Activated CD4-positive, alpha-beta T cell treated with anti-CD3 and anti-CD28 coated beads, Interleukin-2, amount 10 ng/mL, durations not matched to agents 7 days and 5 days (primary cell): ENCODE results near the gene SYNE3. TPM values are rescaled to one million over a fixed set of nuclear protein-coding genes. Genes with fewer than 3 reads are reported as not detected.

Source experiments
- CTCF ChIA-PET: fragments of 350-600 bp; sonication (Branson Sonifier 250); formaldehyde crosslinking; loops from one replicate; lab custom pipeline; 2021; ENCODE audit warnings: antibody characterized with exemption; lab: Charles Lee
- POLR2A ChIA-PET: fragments of 350-600 bp; sonication (Branson Sonifier 250); formaldehyde crosslinking; loops from one replicate; lab custom pipeline; 2021; ENCODE audit warnings: antibody characterized with exemption; lab: Charles Lee
- DNase-seq: peaks from one replicate; pipeline ENCODE4 v3.0.0-alpha.2; 2020
- H3K27ac Mint-ChIP-seq: one replicate; pipeline ENCODE4 v1.8.0; 2021; ENCODE audit warnings: mild to moderate bottlenecking, moderate library complexity, mixed read lengths
- H3K27me3 Mint-ChIP-seq: one replicate; pipeline ENCODE4 v1.8.0; 2021; ENCODE audit warnings: mixed read lengths
- H3K36me3 Mint-ChIP-seq: one replicate; pipeline ENCODE4 v1.8.0; 2021; ENCODE audit warnings: low read depth, mixed read lengths
- H3K4me1 Mint-ChIP-seq: one replicate; pipeline ENCODE4 v1.8.0; 2021; ENCODE audit warnings: mixed read lengths
- H3K4me3 Mint-ChIP-seq: one replicate; pipeline ENCODE4 v1.8.0; 2021; ENCODE audit warnings: mild to moderate bottlenecking, moderate library complexity, mixed read lengths
- H3K9me3 Mint-ChIP-seq: one replicate; pipeline ENCODE4 v1.8.0; 2021; ENCODE audit warnings: mixed read lengths
- total RNA-seq, 2 experiments: library from RNA; stranded (reverse); gene quantifications; one replicate each; pipeline ENCODE4 v1.2.3, GENCODE V29; 2021

Gene SYNE3
- 10 to 100 TPM; 81.0 to 95.8 TPM for total RNA-seq

DNA sequence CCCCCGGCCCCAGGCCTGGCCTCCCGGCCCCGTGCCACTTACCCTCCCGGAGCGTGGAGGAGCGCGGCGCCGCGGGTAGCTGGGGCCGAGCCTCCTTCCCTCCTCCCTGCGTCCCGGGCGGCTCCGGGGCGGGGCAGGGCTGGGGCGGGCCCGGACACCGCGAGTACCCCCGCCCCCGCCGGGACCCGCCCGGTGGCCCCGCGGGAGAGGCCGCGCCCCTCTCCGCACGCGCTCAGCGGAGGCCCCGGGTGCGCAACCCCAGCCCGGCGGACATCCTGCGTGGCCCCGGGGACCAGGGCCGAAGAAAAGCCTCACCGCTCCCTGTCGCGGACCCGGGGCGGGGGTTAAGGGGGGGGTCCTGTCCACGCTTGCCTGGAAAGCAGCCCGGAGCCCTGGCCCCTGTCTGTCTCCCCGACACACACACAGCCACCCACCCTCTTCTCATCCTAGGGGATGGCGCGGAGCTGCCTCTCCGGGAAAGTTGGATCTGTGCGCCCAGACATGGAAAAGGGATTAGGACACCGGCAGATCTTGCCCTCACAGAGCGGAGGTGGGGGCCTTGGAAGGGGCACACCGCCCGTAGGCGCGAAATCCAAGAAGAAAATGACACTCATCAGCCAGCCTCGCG lies at the start of gene SYNE3:
TSS of gene SYNE3 (minus strand) at position 97 of the 628 bp plus-strand sequence. CDS start 40,829 bp downstream, outside the sequence.
- peak; percentile 57 for DNase-seq
- H3K27me3 Mint-ChIP-seq, result no peaks in the 10 kb centered on the region
- ChIA-PET CTCF (interaction anchor here (1.9 to 4.5 kb wide), 3 partner anchors 10 to 23 kb away, joined by 5 to 33 read pairs (median 13); partner anchors contain the start of gene GLRX5), POLR2A (no interaction called here)
- H3K4me1 Mint-ChIP-seq, result peaks cover 68% of the 10 kb centered on the region
- peaks cover 21% of the 10 kb centered on the region for H3K36me3 Mint-ChIP-seq
- H3K4me3 Mint-ChIP-seq, result peak within 1 kb of the TSS; percentile 91
- peak within 1 kb of the TSS; percentile 94 for H3K27ac Mint-ChIP-seq
- H3K9me3 Mint-ChIP-seq, result no peaks in the 10 kb centered on the region

DNA sequence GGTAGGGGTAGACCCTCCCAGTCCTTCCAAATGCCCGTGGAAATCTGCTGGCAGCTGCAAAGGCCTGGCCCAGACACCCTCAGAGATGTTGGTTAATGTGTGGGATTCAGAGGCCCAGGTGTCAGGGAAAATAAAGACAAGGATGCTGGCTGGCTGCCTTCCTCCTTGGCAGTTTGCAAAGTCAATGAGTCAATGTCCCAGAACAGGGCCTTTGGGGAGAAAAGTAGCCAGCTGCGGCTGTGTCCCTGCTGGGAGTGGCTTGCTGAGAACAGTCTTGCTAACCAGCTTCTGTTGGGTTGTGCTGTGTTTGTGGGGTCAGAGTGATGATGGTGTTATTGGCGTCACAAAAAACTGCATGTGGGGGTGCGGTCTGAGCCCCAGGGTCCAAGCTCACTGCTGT lies 47.6 kb upstream of the SYNE3 start:
- Mint-ChIP-seq H3K36me3 (no peaks in the 10 kb centered on the region), H3K9me3 (no peaks in the 10 kb centered on the region), H3K27ac (no peak overlapping the region), H3K4me3 (no peak overlapping the region), H3K4me1 (peaks cover 2% of the 10 kb centered on the region), H3K27me3 (peaks cover 8% of the 10 kb centered on the region)
- POLR2A ChIA-PET, result no interaction called here
- CTCF ChIA-PET, result interaction anchor here (1.3 kb wide), 1 partner anchor 18 kb away, joined by 3 read pairs; no protein-coding TSS in a partner anchor
- no peak for DNase-seq

DNA sequence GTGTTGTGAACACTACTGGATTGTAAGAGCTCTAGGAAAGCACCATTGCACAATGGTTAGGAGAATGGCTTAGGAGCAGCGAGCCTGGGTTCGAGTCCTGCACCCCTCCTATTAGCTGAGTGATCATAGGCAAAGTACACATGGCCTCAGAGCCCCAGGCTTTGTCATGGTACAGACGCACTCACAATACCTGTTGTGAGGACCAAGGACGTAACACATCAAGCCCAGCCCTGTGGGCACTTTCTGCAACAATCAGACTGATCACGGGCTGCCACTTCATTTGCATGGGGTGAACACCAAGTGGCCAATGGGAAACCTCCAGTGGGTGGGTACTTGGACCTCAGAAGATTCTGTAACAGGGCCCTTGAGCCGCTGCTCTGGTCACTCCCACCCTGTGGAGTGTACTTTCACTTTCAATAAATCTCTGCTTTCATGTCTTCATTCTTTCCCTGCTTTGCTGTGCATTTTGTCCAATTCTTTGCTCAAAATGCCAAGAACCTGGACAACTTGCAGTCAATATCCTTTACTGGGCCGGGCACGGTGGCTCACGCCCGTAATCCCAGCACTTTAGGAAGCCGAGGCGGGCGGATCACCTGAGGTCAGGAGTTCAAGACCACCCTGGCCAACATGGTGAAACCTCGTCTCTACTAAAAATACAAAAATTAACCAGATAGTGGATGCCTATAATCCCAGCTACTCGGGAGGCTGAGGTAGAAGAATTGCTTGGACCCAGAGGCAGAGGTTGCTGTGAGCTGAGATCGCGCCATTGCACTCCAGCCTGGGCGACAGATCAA lies 46.6 kb upstream of the SYNE3 start:
- ChIA-PET CTCF (no interaction called here), POLR2A (no interaction called here)
- H3K27ac Mint-ChIP-seq, result no peak overlapping the region
- peaks cover 2% of the 10 kb centered on the region for H3K4me1 Mint-ChIP-seq
- no peak for DNase-seq
- no peaks in the 10 kb centered on the region for H3K36me3 Mint-ChIP-seq
- H3K9me3 Mint-ChIP-seq, result no peaks in the 10 kb centered on the region
- H3K4me3 Mint-ChIP-seq, result no peak overlapping the region
- H3K27me3 Mint-ChIP-seq, result peaks cover 8% of the 10 kb centered on the region

DNA sequence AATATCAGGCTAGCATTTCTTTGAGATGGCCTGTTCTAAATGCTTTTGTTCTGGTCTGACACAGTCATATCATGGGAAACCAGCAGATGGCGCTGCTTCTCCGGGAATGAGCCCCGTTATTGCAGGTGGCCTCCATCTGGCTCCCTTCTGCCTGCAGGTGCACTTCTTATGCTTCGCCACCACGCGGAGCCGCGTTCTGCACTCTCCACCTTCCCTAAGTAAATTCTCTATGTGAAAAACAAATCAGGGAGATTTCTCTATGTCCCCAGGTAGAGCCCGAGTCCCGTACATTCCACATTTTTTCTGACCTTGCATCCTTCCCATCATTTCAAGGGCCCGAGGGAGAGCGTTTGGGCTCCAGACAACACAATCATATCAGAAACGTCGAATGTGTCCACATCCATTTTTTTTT lies 44.6 kb upstream of the SYNE3 start:
- no peak overlapping the region for H3K4me3 Mint-ChIP-seq
- peaks cover 6% of the 10 kb centered on the region for H3K27me3 Mint-ChIP-seq
- POLR2A ChIA-PET, result no interaction called here

DNA sequence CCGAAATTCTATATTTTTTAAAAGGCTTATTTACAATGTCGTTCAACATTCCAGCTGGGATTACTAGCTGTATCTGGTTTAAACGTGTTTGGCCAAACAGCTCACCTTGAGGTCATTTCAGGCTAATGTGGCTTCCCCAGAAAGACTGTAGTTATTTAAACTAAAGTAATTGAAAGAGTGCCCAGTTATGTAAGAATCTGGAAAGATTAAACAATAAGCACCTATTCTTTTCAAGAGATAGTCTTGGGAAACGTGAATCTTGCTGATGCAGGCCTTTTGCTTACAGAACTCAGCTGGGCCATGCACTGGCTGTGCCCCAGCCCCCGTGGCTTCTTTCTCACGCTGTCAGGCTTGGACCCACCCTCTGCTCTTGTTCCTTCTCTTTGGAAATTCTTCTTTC lies 42.8 kb upstream of the SYNE3 start:
- DNase-seq, result no peak
- H3K4me3 Mint-ChIP-seq, result no peak overlapping the region
- no peaks in the 10 kb centered on the region for H3K9me3 Mint-ChIP-seq
- peaks cover 2% of the 10 kb centered on the region for H3K4me1 Mint-ChIP-seq
- no peaks in the 10 kb centered on the region for H3K36me3 Mint-ChIP-seq
- peaks cover 6% of the 10 kb centered on the region for H3K27me3 Mint-ChIP-seq
- no peak overlapping the region for H3K27ac Mint-ChIP-seq
- CTCF ChIA-PET, result interaction anchor here (0.7 kb wide), 2 partner anchors 35 to 215 kb away, joined by 3 read pairs; no protein-coding TSS in a partner anchor
- POLR2A ChIA-PET, result no interaction called here

More for the DNA sequence above, 44.6 kb upstream of the SYNE3 start:
- no peaks in the 10 kb centered on the region for H3K9me3 Mint-ChIP-seq
- H3K36me3 Mint-ChIP-seq, result no peaks in the 10 kb centered on the region
- peak; percentile 92 for DNase-seq
- H3K27ac Mint-ChIP-seq, result no peak overlapping the region
- H3K4me1 Mint-ChIP-seq, result peaks cover 2% of the 10 kb centered on the region
- CTCF ChIA-PET, result interaction anchor here (0.7 kb wide), 1 partner anchor 425 kb away, joined by 3 read pairs; no protein-coding TSS in a partner anchor

DNA sequence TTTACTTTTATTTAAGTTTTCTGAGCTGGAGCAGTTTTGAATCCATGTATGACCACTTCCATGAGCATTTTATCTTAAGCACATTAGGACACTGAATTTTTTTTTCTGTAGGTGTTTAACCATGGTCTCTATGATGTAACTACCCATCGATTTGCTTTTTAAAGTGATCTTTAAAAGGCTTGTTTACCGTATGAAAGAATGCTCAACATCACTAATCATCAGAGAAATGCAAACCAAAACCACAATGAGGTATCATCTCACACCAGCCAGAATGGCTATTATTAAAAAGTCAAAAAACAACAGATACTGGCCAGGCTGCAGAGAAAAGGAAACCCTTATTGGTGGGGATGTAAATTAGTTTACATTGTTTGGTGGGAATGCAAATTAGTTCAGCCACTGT lies 41.4 kb upstream of the SYNE3 start:
- no peaks in the 10 kb centered on the region for H3K9me3 Mint-ChIP-seq
- ChIA-PET POLR2A (no interaction called here), CTCF (interaction anchor here (0.9 kb wide), 1 partner anchor 105 kb away, joined by 3 read pairs; no protein-coding TSS in a partner anchor)
- no peak overlapping the region for H3K4me3 Mint-ChIP-seq
- H3K4me1 Mint-ChIP-seq, result peaks cover 2% of the 10 kb centered on the region
- no peaks in the 10 kb centered on the region for H3K36me3 Mint-ChIP-seq
- DNase-seq, result no peak
- H3K27ac Mint-ChIP-seq, result no peak overlapping the region
- H3K27me3 Mint-ChIP-seq, result peaks cover 6% of the 10 kb centered on the region

DNA sequence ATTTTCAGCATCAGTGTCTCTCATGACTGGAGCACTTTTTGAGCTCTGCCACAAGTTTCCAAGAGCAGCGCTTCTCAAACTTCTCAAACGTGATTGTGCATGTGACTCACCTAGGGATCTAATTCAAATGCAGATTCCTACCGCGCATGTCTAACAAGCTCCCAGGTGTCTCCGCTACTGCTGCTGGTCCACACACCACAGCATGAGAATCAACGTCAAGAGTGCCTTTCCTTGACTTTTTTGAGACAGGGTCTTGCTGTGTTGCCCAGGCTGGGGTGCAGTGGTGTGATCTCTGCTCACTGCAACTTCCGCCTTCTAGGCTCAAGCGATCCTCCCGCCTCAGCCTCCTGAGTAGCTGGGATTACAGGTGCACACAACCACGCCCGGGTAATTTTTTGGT lies 40.8 kb upstream of the SYNE3 start:
- Mint-ChIP-seq H3K36me3 (no peaks in the 10 kb centered on the region), H3K27me3 (peaks cover 6% of the 10 kb centered on the region), H3K27ac (no peak overlapping the region), H3K4me3 (no peak overlapping the region), H3K4me1 (peaks cover 2% of the 10 kb centered on the region), H3K9me3 (no peaks in the 10 kb centered on the region)
- ChIA-PET CTCF (no interaction called here), POLR2A (no interaction called here)
- no peak for DNase-seq

DNA sequence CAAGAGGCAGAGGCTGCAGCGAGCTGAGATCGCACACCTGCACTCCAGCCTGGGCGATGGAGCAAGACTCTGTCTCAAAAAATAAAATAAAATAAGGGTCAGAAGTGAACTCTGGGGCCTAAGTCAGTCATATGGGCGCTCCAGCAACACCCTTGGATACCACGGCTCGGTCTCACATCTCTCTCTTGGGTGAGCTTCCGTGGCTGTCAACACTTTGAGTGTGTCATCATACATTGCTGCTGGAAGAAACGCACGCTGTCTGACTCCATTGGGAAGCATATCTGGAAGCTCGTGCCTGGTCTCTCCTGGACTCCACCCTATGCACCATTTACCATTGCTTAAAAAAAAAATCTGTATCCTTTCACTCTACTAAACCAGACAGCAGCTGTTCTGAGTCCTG lies 38.6 kb upstream of the SYNE3 start:
- Mint-ChIP-seq H3K27ac (no peak overlapping the region), H3K27me3 (no peaks in the 10 kb centered on the region), H3K4me1 (no peaks in the 10 kb centered on the region), H3K9me3 (no peaks in the 10 kb centered on the region), H3K36me3 (no peaks in the 10 kb centered on the region), H3K4me3 (no peak overlapping the region)
- DNase-seq, result no peak
- CTCF ChIA-PET, result interaction anchor here (0.7 to 1.1 kb wide), 2 partner anchors 15 to 21 kb away, joined by 3 read pairs; no protein-coding TSS in a partner anchor
- POLR2A ChIA-PET, result no interaction called here

- Mint-ChIP-seq H3K4me3 (no peak overlapping the region), H3K27me3 (no peaks in the 10 kb centered on the region), H3K4me1 (no peaks in the 10 kb centered on the region), H3K9me3 (no peaks in the 10 kb centered on the region), H3K36me3 (no peaks in the 10 kb centered on the region), H3K27ac (no peak overlapping the region)
- ChIA-PET CTCF (no interaction called here), POLR2A (no interaction called here)
- no peak for DNase-seq
Observed at GRCh38 chr14:95553141-95553540, 36.7 kb upstream of the SYNE3 start.

- Mint-ChIP-seq H3K4me3 (no peak overlapping the region), H3K4me1 (no peaks in the 10 kb centered on the region), H3K27ac (no peak overlapping the region), H3K9me3 (no peaks in the 10 kb centered on the region), H3K36me3 (no peaks in the 10 kb centered on the region), H3K27me3 (no peaks in the 10 kb centered on the region)
- DNase-seq, result no peak
- CTCF ChIA-PET, result no interaction called here
- POLR2A ChIA-PET, result no interaction called here
Observed at GRCh38 chr14:95551435-95551834, 35.0 kb upstream of the SYNE3 start.

DNA sequence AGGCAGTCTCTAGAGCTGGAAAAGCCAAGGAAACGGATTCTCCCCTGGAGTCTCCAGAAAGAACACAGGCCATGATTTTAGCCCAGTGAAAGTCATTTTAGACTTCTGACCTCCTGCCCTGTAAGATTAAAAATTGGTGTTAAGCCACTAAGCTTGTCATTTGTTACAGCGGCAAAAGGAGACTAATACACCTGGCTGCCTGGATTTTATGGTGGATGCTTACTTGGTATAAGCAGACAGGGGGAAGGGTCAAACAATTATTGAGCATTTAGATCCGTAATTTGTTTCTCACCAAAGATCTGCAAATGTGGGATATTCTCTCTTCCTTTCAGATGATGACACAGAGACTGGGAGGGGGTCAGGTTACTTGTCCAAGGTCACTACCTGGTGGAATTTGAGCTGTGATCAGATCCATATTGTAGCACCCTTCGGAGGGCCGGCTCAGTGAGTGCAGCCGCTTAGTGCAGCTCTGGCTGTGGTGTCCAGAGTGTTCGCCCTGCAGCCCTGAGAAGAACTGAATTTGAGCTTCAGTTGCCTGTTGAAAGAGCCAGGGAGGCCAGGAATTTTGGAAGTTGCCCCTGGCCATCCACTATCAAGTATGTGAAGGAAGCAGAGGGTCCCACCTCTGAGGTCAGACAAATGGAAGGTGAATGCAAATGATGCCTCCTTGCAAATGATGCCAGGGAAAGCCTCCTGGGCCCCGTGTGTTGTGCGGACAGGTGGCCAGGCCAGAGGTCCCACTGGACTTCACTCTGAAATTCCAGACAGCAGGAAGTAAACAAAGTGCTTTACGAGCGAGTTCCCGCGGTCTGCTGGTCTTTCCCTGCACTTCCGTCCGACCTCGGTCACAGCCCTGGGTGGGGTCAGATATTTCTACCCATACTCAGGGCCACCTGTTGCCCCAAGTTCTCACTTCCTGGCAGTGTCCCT lies 33.5 kb upstream of the SYNE3 start:
- Mint-ChIP-seq H3K27me3 (no peaks in the 10 kb centered on the region), H3K9me3 (no peaks in the 10 kb centered on the region), H3K4me1 (no peaks in the 10 kb centered on the region), H3K36me3 (peaks cover 4% of the 10 kb centered on the region), H3K4me3 (no peak overlapping the region), H3K27ac (no peak overlapping the region)
- no peak for DNase-seq
- CTCF ChIA-PET, result no interaction called here
- POLR2A ChIA-PET, result no interaction called here

DNA sequence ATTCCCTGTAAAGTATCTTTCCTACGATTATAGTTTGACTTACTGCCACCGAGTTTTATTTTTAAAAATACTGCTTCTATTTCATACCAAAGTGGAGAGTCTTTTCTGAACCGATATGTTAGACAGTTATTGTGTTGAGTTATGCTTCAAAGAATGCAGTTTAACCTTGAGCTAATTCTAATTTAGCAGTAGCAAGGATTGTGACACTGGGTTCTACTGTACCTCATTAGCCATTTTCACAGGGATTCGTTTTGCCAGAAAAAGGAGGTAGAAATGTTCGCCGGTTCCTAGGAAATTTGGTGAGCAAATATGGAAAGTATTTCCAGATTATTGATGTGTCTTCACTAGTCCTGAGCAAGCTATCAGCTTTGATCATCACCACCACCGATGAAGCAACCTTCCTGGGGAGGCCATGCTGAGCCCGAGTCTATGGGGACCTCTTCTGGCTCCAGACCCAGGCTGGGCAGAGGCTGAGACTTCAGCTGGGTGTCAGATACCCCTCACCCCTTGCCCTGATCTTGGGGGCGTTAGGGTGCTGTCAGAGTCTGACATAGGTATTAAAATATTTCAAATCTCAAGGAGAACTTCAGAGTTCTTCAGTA lies 32.0 kb upstream of the SYNE3 start:
- POLR2A ChIA-PET, result no interaction called here

More for the DNA sequence above, 32.0 kb upstream of the SYNE3 start:
- H3K36me3 Mint-ChIP-seq, result peaks cover 8% of the 10 kb centered on the region
- no peaks in the 10 kb centered on the region for H3K9me3 Mint-ChIP-seq
- no peak overlapping the region for H3K4me3 Mint-ChIP-seq
- CTCF ChIA-PET, result no interaction called here
- no peaks in the 10 kb centered on the region for H3K4me1 Mint-ChIP-seq
- no peaks in the 10 kb centered on the region for H3K27me3 Mint-ChIP-seq
- no peak overlapping the region for H3K27ac Mint-ChIP-seq
- DNase-seq, result no peak
